ENCODE data around the gene STXBP5. TPM values are rescaled to one million over a fixed set of nuclear protein-coding genes. Genes with fewer than 3 reads are reported as not detected.

Gene STXBP5
- polyA plus RNA-seq, 1 donor (not counting 4 experiments of a cell fraction or from before 2014, with no cell fraction given) = 19.4 TPM

GRCh38 chr6:147207351-147207750 lies 3.1 kb downstream of the STXBP5 start:
- peak overlapping the region; percentile 68 for H2AFZ ChIP-seq (ENCODE audit: control insufficient read depth, low read length)
- no peaks in the 10 kb centered on the region for H4K20me1 ChIP-seq (ENCODE audit: control insufficient read depth, extremely low read depth, insufficient read depth, low read length)
- peak overlapping the region; percentile 26 to 95 (median 52) for H3K4me3 ChIP-seq (ENCODE audit: control insufficient read depth in 2 of 3, extremely low read depth in 1 of 3, insufficient read depth in 2 of 3, low read depth in 1 of 3, low read length in 3 of 3)
- H3K36me3 ChIP-seq (ENCODE audit: control insufficient read depth in 2 of 2, extremely low read depth in 1 of 2, insufficient read depth in 2 of 2, low read length in 2 of 2) = peaks cover 0 to 6% of the 10 kb centered on the region in 2 experiments
- H3K4me2 ChIP-seq (ENCODE audit: control insufficient read depth, extremely low read depth, insufficient read depth, low read depth, low read length) = peak overlapping the region; percentile 98
- H3K9me3 ChIP-seq (ENCODE audit: control insufficient read depth, low read depth, low read length) = no peaks in the 10 kb centered on the region
- H3K9me1 ChIP-seq (ENCODE audit: control insufficient read depth, extremely low read depth, insufficient read depth, low read length) = no peaks in the 10 kb centered on the region
- peaks cover 10% of the 10 kb centered on the region for H3K4me1 ChIP-seq (ENCODE audit: control insufficient read depth, extremely low read depth, insufficient read depth, low read length)
- DNase-seq (ENCODE audit: low read depth, low spot score) (no peak), FAIRE-seq (peak; percentile 44)
- dilution Hi-C loops (cut with MboI; ENCODE audit: extremely low pct_ligation_motif_present, low sequenced_read_pairs) = no loop called here
- TF ChIP-seq CTCF (optimal IDR thresholded peaks at IDR 0.05 in 1 of 3, IDR thresholded peaks at IDR 0.05 in 1 of 3, conservative IDR thresholded peaks at IDR 0.05 in 1 of 3; ENCODE audit: extremely low read depth in 1 of 3, insufficient read depth in 2 of 3, low read length in 3 of 3) (no peak), EZH2 (IDR thresholded peaks at IDR 0.05; ENCODE audit: low read length) (no peak)
- H3K27me3 ChIP-seq (ENCODE audit: control insufficient read depth, extremely low read depth, insufficient read depth, low read length) = no peaks in the 10 kb centered on the region
- peak overlapping the region; percentile 81 for H3K27ac ChIP-seq (ENCODE audit: control insufficient read depth, insufficient read depth, low read length)
- H3K79me2 ChIP-seq (ENCODE audit: control insufficient read depth, insufficient read depth, low read length) = peaks cover 72% of the 10 kb centered on the region
- H3K9ac ChIP-seq (ENCODE audit: control insufficient read depth, extremely low read depth, insufficient read depth, low read length) = peak overlapping the region; percentile 67

- peaks cover 75% of the 10 kb centered on the region for H3K79me2 ChIP-seq (ENCODE audit: control insufficient read depth, insufficient read depth, low read length)
- peak overlapping the region; percentile 67 for H3K9ac ChIP-seq (ENCODE audit: control insufficient read depth, extremely low read depth, insufficient read depth, low read length)
- peaks cover 10% of the 10 kb centered on the region for H3K4me1 ChIP-seq (ENCODE audit: control insufficient read depth, extremely low read depth, insufficient read depth, low read length)
- H3K27me3 ChIP-seq (ENCODE audit: control insufficient read depth, extremely low read depth, insufficient read depth, low read length) = no peaks in the 10 kb centered on the region
- no peaks in the 10 kb centered on the region for H3K9me3 ChIP-seq (ENCODE audit: control insufficient read depth, low read depth, low read length)
- peak overlapping the region; percentile 26 to 95 (median 52) for H3K4me3 ChIP-seq (ENCODE audit: control insufficient read depth in 2 of 3, extremely low read depth in 1 of 3, insufficient read depth in 2 of 3, low read depth in 1 of 3, low read length in 3 of 3)
- TF ChIP-seq CTCF (optimal IDR thresholded peaks at IDR 0.05 in 1 of 3, IDR thresholded peaks at IDR 0.05 in 1 of 3, conservative IDR thresholded peaks at IDR 0.05 in 1 of 3; ENCODE audit: extremely low read depth in 1 of 3, insufficient read depth in 2 of 3, low read length in 3 of 3) = no peak
- no peak for TF ChIP-seq EZH2 (IDR thresholded peaks at IDR 0.05; ENCODE audit: low read length)
- no peak for DNase-seq (ENCODE audit: low read depth, low spot score)
- H3K36me3 ChIP-seq (ENCODE audit: control insufficient read depth in 2 of 2, extremely low read depth in 1 of 2, insufficient read depth in 2 of 2, low read length in 2 of 2) = peaks cover 0 to 6% of the 10 kb centered on the region in 2 experiments
- no peaks in the 10 kb centered on the region for H3K9me1 ChIP-seq (ENCODE audit: control insufficient read depth, extremely low read depth, insufficient read depth, low read length)
- dilution Hi-C loops (cut with MboI; ENCODE audit: extremely low pct_ligation_motif_present, low sequenced_read_pairs) = no loop called here
- H2AFZ ChIP-seq (ENCODE audit: control insufficient read depth, low read length) = peak overlapping the region; percentile 13
- no peak for FAIRE-seq
- H4K20me1 ChIP-seq (ENCODE audit: control insufficient read depth, extremely low read depth, insufficient read depth, low read length) = no peaks in the 10 kb centered on the region
- peak overlapping the region; percentile 98 for H3K4me2 ChIP-seq (ENCODE audit: control insufficient read depth, extremely low read depth, insufficient read depth, low read depth, low read length)
- peak overlapping the region; percentile 81 for H3K27ac ChIP-seq (ENCODE audit: control insufficient read depth, insufficient read depth, low read length)
Measured at GRCh38 chr6:147207837-147208754, 3.9 kb downstream of the STXBP5 start.
